GM12874 (cell line): ENCODE measurements around the gene ARHGEF17.

Experiments
- TF ChIP-seq, protein P1 (sequence below): IDR thresholded peaks from 2 replicates; pipeline ENCODE4 v1.5.1; 2011; ENCODE audit warnings: low read depth, mild to moderate bottlenecking, control low read depth, low read length, moderate library complexity; ENCODE audit not compliant: insufficient read depth

Gene ARHGEF17

GRCh38 chr11:73308003-73308960 is at the start of gene ARHGEF17:
ARHGEF17 (plus strand) TSS chr11:73308276; CDS start chr11:73308639, 363 bp downstream.
- TF ChIP-seq, protein P1, sequence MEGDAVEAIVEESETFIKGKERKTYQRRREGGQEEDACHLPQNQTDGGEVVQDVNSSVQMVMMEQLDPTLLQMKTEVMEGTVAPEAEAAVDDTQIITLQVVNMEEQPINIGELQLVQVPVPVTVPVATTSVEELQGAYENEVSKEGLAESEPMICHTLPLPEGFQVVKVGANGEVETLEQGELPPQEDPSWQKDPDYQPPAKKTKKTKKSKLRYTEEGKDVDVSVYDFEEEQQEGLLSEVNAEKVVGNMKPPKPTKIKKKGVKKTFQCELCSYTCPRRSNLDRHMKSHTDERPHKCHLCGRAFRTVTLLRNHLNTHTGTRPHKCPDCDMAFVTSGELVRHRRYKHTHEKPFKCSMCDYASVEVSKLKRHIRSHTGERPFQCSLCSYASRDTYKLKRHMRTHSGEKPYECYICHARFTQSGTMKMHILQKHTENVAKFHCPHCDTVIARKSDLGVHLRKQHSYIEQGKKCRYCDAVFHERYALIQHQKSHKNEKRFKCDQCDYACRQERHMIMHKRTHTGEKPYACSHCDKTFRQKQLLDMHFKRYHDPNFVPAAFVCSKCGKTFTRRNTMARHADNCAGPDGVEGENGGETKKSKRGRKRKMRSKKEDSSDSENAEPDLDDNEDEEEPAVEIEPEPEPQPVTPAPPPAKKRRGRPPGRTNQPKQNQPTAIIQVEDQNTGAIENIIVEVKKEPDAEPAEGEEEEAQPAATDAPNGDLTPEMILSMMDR, result no peak

- TF ChIP-seq, protein P1, result no peak
Observed at GRCh38 chr11:73259406-73260126, 48.5 kb upstream of the ARHGEF17 start.

DNA sequence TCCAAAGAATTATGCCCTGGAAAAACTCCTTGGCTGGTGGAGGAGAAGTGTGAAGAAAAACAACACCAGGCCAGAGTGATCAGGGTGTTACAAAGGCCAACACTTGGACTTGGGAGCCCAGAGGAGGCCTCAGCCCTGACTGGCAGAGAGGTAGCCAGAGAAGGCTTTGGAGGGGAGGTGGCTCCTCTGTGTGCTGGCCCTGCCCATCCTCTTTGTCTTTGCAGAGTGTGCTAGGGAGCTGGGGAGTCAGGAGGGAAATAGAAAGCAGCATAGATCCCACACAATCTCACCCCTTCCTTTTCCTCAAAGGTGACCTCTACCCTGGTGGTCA is 48.0 kb upstream of the ARHGEF17 start:
- TF ChIP-seq, protein P1, result no peak

- TF ChIP-seq, protein P1, result no peak
Observed at GRCh38 chr11:73262851-73263495, 45.1 kb upstream of the ARHGEF17 start.

DNA sequence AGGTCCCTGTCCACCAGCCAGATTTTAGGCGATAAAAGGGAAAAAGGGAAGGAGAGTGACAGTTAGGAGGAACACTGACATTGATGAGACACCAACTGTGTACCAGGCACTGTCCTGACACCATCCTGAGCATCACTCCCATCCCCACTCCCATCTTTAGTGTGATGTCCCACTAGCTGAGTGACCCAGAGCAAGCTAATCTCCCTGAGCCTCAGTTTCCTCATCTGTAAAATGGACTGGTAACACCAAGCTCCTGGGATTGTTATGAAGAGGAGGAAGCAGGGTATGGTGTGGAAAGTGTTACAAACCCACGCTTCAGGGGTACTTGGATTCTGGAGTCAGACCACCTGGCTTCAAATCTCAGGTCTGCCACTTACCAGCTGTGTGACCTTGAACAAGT is 44.4 kb upstream of the ARHGEF17 start:
- TF ChIP-seq, protein P1, result no peak

- TF ChIP-seq, protein P1, result no peak
Observed at GRCh38 chr11:73265278-73265810, 42.7 kb upstream of the ARHGEF17 start.
